Measurements from ENCODE around the gene NEMP2.

The NEMP2 gene

DNA sequence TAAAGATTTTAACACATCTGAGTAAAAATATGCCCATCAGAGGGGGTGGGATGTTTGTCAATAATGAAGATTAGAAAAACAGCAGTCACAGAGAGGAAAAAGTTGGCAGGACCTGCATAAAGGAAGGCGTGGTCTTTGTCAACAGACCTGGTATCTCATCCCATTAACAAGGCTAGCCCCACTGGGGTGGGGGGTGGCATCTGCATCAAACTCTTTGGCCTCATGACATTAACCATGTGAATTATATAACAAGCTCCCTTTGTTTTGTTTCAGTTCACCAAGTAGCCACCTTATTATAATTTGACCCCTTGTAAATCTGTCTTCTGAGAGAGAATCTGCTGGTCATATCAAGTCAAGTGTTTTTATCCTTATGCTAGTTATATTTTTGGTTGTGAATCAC is 28.8 kb downstream of the NEMP2 start:
- Histone ChIP-seq H2AFZ (no peak overlapping the region), H3K4me3 (ENCODE audit: low read depth, low read length) (no peak overlapping the region), H3K9me3 (ENCODE audit: control insufficient read depth, low read length) (no peaks in the 10 kb centered on the region), H3K4me1 (peaks cover 4% of the 10 kb centered on the region), H3K9ac (no peak overlapping the region), H3K27ac (no peak overlapping the region), H3K36me3 (ENCODE audit: control insufficient read depth, insufficient read depth, low read length) (no peaks in the 10 kb centered on the region), H3K79me2 (no peaks in the 10 kb centered on the region), H3K27me3 (ENCODE audit: control insufficient read depth, insufficient read depth, low read length) (no peaks in the 10 kb centered on the region), H3K4me2 (ENCODE audit: low read length) (no peak overlapping the region)
- TF ChIP-seq, protein P1, sequence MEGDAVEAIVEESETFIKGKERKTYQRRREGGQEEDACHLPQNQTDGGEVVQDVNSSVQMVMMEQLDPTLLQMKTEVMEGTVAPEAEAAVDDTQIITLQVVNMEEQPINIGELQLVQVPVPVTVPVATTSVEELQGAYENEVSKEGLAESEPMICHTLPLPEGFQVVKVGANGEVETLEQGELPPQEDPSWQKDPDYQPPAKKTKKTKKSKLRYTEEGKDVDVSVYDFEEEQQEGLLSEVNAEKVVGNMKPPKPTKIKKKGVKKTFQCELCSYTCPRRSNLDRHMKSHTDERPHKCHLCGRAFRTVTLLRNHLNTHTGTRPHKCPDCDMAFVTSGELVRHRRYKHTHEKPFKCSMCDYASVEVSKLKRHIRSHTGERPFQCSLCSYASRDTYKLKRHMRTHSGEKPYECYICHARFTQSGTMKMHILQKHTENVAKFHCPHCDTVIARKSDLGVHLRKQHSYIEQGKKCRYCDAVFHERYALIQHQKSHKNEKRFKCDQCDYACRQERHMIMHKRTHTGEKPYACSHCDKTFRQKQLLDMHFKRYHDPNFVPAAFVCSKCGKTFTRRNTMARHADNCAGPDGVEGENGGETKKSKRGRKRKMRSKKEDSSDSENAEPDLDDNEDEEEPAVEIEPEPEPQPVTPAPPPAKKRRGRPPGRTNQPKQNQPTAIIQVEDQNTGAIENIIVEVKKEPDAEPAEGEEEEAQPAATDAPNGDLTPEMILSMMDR (IDR thresholded peaks at IDR 0.05) = no peak

DNA sequence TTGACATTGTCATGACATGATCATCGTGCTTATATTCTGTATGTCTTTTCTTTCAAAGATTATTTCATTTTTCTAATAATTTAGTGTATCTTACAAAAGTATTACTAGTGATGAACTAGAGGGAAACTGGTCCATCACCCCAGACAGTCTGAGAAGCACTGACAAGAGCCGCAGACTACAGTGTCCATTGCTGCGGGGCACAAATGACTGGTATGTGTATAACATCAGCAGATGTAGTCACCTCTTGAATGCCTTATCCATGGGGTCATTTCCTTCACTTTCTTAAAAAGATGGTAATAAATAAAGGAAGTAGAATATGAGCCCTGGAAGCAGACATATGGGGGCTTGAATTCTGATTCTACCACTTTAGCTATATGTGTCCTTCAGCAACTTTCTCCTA is 29.6 kb downstream of the NEMP2 start:
- H3K36me3 ChIP-seq (ENCODE audit: control insufficient read depth, insufficient read depth, low read length) = no peaks in the 10 kb centered on the region
- H3K27me3 ChIP-seq (ENCODE audit: control insufficient read depth, insufficient read depth, low read length) = no peaks in the 10 kb centered on the region
- TF ChIP-seq, protein P1 (IDR thresholded peaks at IDR 0.05) = no peak
- H3K27ac ChIP-seq = no peak overlapping the region
- H3K9me3 ChIP-seq (ENCODE audit: control insufficient read depth, low read length) = no peaks in the 10 kb centered on the region
- no peak overlapping the region for H3K4me3 ChIP-seq (ENCODE audit: low read depth, low read length)
- no peak overlapping the region for H3K9ac ChIP-seq
- H3K79me2 ChIP-seq = no peaks in the 10 kb centered on the region
- H3K4me2 ChIP-seq (ENCODE audit: low read length) = no peak overlapping the region
- H2AFZ ChIP-seq = no peak overlapping the region
- H3K4me1 ChIP-seq = peaks cover 4% of the 10 kb centered on the region

DNA sequence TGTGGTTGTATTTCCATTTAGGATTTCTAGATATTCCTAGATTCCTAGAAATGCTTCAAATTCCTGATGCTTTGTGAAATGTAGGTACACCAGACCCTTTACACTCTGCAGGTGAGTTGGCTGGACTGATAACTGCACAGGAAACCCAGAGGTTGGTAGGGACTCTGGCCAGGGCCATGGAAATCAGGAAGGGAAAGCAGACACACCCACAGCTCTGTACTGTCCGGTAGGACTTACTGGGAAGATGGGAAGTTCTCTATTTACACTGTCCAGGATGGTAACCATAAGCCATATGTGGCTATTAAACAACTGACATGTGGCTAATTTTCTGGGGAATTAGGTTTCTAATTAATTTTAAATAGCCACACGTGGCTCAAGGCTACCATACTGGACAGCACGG is 31.4 kb downstream of the NEMP2 start:
- no peak overlapping the region for H3K9ac ChIP-seq
- peaks cover 4% of the 10 kb centered on the region for H3K4me1 ChIP-seq
- no peaks in the 10 kb centered on the region for H3K36me3 ChIP-seq (ENCODE audit: control insufficient read depth, insufficient read depth, low read length)
- no peak overlapping the region for H3K27ac ChIP-seq
- H2AFZ ChIP-seq = no peak overlapping the region
- no peaks in the 10 kb centered on the region for H3K79me2 ChIP-seq
- H3K27me3 ChIP-seq (ENCODE audit: control insufficient read depth, insufficient read depth, low read length) = no peaks in the 10 kb centered on the region
- TF ChIP-seq, protein P1 (IDR thresholded peaks at IDR 0.05) = no peak
- H3K9me3 ChIP-seq (ENCODE audit: control insufficient read depth, low read length) = no peaks in the 10 kb centered on the region
- no peak overlapping the region for H3K4me3 ChIP-seq (ENCODE audit: low read depth, low read length)
- H3K4me2 ChIP-seq (ENCODE audit: low read length) = no peak overlapping the region

DNA sequence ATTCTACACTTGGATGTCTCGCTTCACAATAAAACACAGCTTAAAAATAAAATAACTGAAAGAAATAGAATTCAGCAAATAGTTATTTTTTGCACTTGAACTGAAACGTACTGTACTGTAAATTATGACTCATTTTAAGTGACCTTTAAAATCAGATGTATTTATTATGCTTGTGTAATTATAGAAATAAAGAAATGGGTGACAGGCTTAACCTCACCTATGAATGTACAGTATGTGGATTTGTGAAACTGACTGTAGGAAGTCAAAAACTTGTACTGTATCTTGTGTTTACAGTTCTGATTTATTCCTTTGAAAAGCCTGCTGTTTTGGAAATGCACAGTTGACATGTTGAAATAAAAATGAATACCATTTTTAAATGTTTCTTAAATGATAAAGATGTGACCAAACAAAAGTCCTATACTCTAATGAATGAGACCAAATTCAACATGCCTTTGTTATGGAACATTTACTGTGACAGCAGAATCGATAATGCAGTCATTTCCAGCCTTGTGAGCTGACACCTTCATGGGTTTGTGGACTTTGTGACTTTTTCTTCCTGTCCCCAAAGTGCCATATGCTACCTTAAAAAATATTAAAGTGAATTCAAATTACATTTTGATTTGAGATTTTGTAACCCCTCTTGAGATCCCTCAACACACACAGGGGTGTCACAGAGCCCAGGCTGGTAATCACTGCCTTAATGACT is 32.7 kb downstream of the NEMP2 start:
- no peaks in the 10 kb centered on the region for H3K36me3 ChIP-seq (ENCODE audit: control insufficient read depth, insufficient read depth, low read length)
- H3K4me3 ChIP-seq (ENCODE audit: low read depth, low read length) = no peak overlapping the region
- no peak overlapping the region for H3K9ac ChIP-seq
- H3K27me3 ChIP-seq (ENCODE audit: control insufficient read depth, insufficient read depth, low read length) = no peaks in the 10 kb centered on the region
- TF ChIP-seq, protein P1 (IDR thresholded peaks at IDR 0.05) = no peak
- no peak overlapping the region for H2AFZ ChIP-seq
- no peak overlapping the region for H3K27ac ChIP-seq
- H3K79me2 ChIP-seq = no peaks in the 10 kb centered on the region
- no peak overlapping the region for H3K4me2 ChIP-seq (ENCODE audit: low read length)
- peaks cover 4% of the 10 kb centered on the region for H3K4me1 ChIP-seq
- no peaks in the 10 kb centered on the region for H3K9me3 ChIP-seq (ENCODE audit: control insufficient read depth, low read length)

DNA sequence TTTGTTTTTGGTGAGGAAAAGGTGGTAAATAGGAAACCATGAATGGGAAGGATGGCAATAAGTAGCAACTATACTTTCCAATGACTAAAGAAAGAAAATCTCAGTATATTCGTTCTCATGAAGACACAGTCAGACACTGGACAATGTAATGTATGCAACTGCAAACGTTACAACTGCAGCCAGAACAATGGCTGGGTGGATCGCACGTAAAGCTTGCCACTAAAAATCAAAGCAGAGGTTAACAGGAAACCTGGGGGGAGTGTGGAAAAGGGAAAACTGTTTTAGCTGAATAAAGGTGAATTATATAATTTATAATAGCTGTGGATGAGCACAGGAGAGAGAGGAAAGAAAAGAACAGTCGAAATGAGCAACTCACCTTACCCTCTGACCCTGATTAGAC is 33.3 kb downstream of the NEMP2 start:
- Histone ChIP-seq H3K79me2 (no peaks in the 10 kb centered on the region), H3K36me3 (ENCODE audit: control insufficient read depth, insufficient read depth, low read length) (no peaks in the 10 kb centered on the region), H2AFZ (no peak overlapping the region), H3K4me3 (ENCODE audit: low read depth, low read length) (no peak overlapping the region), H3K9ac (no peak overlapping the region), H3K4me1 (no peaks in the 10 kb centered on the region), H3K9me3 (ENCODE audit: control insufficient read depth, low read length) (no peaks in the 10 kb centered on the region), H3K4me2 (ENCODE audit: low read length) (no peak overlapping the region), H3K27me3 (ENCODE audit: control insufficient read depth, insufficient read depth, low read length) (no peaks in the 10 kb centered on the region), H3K27ac (no peak overlapping the region)
- TF ChIP-seq, protein P1 (IDR thresholded peaks at IDR 0.05) = no peak

Data from parathyroid adenoma (tissue), 2 donors.